PC-9 (cell line): ENCODE measurements around the gene NUP210.

Experiments
- CTCF ChIP-seq: fragments of 200-600 bp; sonication (generic); conservative IDR thresholded peaks from 2 replicates; pipeline ENCODE4 v1.6.1; 2017; ENCODE audit warnings: mixed run types, antibody characterized with exemption, mild to moderate bottlenecking, moderate library complexity
- EZH2 ChIP-seq: fragments of 200-600 bp; sonication (generic); IDR thresholded peaks from 2 replicates; pipeline ENCODE4 v1.8.0; 2017; ENCODE audit warnings: antibody characterized with exemption, low read depth

GRCh38 chr3:13296662-13297061 is 123.5 kb downstream of the NUP210 start:
- no peak for TF ChIP-seq CTCF
- TF ChIP-seq EZH2, result no peak
